T-cell (primary cell): ENCODE data around the gene FBRSL1. TPM values are rescaled to one million over a fixed set of nuclear protein-coding genes. Genes with fewer than 3 reads are reported as not detected.

Source experiments
- ATAC-seq, 4 experiments: fragments of 200-7000 bp in 3 of 4; fragments of 150-1000 bp in 1 of 4; cut with Tn5 transposase; replicated peaks in 1 of 4; 1 replicate in 3 of 4; 2 replicates in 1 of 4; pipeline ENCODE4 v1.10.0; 2021; ENCODE audit warnings: moderate library complexity in 3 of 4, mild to moderate bottlenecking in 2 of 4, moderate number of reproducible peaks in 1 of 4
- CTCF ChIA-PET, 2 donors: fragments of 300-600 bp; sonication (Branson Sonifier 250); formaldehyde crosslinking; loops; one replicate each; lab custom pipeline; 2022; ENCODE audit warnings: antibody characterized with exemption in 2 of 2; lab: Charles Lee
- POLR2A ChIA-PET, 2 donors: fragments of 300-600 bp; sonication (Branson Sonifier 250); formaldehyde crosslinking; loops; one replicate each; lab custom pipeline; 2022; ENCODE audit warnings: antibody characterized with exemption in 2 of 2; lab: Charles Lee
- DNase-seq, 35 experiments: peaks; one replicate each; pipeline versions ENCODE4 v3.0.0 to v3.0.0-alpha.2; 2013 to 2023
- H3K27ac ChIP-seq: one replicate; pipeline ENCODE4 v1.5.1; 2013; ENCODE audit warnings: low read length
- H3K27me3 ChIP-seq, 2 experiments: replicated peaks in 1 of 2; 1 replicate in 1 of 2; 2 replicates in 1 of 2; pipeline versions ENCODE4 v1.6.1 to v1.7.0; 2013; ENCODE audit warnings: low read length in 1 of 2, mixed read lengths in 1 of 2; ENCODE audit not compliant: control insufficient read depth in 2 of 2, insufficient read depth in 2 of 2; ENCODE audit errors: extremely low read depth in 1 of 2
- H3K36me3 ChIP-seq, 2 donors: 1 replicate in 1 of 2; 2 replicates in 1 of 2; pipeline versions ENCODE4 v1.6.1 to v1.7.0; 2013; ENCODE audit warnings: low read length in 1 of 2; ENCODE audit not compliant: control insufficient read depth in 2 of 2, insufficient read depth in 1 of 2; ENCODE audit errors: extremely low read depth in 1 of 2
- H3K4me1 ChIP-seq, 2 experiments: 1 replicate in 1 of 2; 2 replicates in 1 of 2; pipeline versions ENCODE4 v1.6.1 to v1.7.0; 2013; ENCODE audit warnings: low read length in 2 of 2, mixed read lengths in 1 of 2; ENCODE audit not compliant: insufficient read depth in 2 of 2, control insufficient read depth in 1 of 2; ENCODE audit errors: extremely low read depth in 1 of 2
- H3K4me3 ChIP-seq, 2 donors: 1 replicate in 1 of 2; 2 replicates in 1 of 2; pipeline versions ENCODE4 v1.5.1 to v1.7.0; 2013; ENCODE audit warnings: mild to moderate bottlenecking in 2 of 2, low read length in 1 of 2, moderate library complexity in 1 of 2; ENCODE audit not compliant: control insufficient read depth in 1 of 2; ENCODE audit errors: extremely low read depth in 1 of 2
- H3K9me3 ChIP-seq: 2 replicates; pipeline ENCODE4 v1.7.0; 2013
- H3K27ac Mint-ChIP-seq, 2 donors: one replicate each; pipeline ENCODE4 v1.8.0; 2020 to 2021; ENCODE audit warnings: mild to moderate bottlenecking in 2 of 2, mixed read lengths in 2 of 2
- H3K27me3 Mint-ChIP-seq, 2 donors: one replicate each; pipeline ENCODE4 v1.8.0; 2021 to 2022; ENCODE audit warnings: mixed read lengths in 2 of 2
- H3K36me3 Mint-ChIP-seq: one replicate; pipeline ENCODE4 v1.8.0; 2021; ENCODE audit warnings: mixed read lengths
- H3K4me1 Mint-ChIP-seq, 3 donors: one replicate each; pipeline ENCODE4 v1.8.0; 2020 to 2022; ENCODE audit warnings: mixed read lengths in 3 of 3, mild to moderate bottlenecking in 1 of 3
- H3K4me3 Mint-ChIP-seq, 3 donors: one replicate each; pipeline ENCODE4 v1.8.0; 2020 to 2022; ENCODE audit warnings: mild to moderate bottlenecking in 3 of 3, mixed read lengths in 3 of 3, moderate library complexity in 3 of 3
- H3K9me3 Mint-ChIP-seq, 3 donors: one replicate each; pipeline ENCODE4 v1.8.0; 2020 to 2022; ENCODE audit warnings: mixed read lengths in 3 of 3
- WGBS: methylation state at CpG from one replicate; pipeline ENCODE4 v1.1.5; 2013; ENCODE audit warnings: missing lambda C conversion rate; ENCODE audit not compliant: insufficient coverage; 5-methylcytosine and 5-hydroxymethylcytosine counted together
- total RNA-seq, 35 experiments: library from RNA in 6 of 35; stranded (reverse) in 6 of 35; fragments of 120-200 nt in 1 of 35; gene quantifications; one replicate each; pipeline versions ENCODE4 v1.2.1 to v1.2.4 and lab custom pipeline; 2013 to 2026

Gene FBRSL1
- total RNA-seq, 5 donors from 2014 or later (not counting 1 experiment from before 2014, with no cell fraction given), result 82.1 to 114 (median 99.3) TPM

DNA sequence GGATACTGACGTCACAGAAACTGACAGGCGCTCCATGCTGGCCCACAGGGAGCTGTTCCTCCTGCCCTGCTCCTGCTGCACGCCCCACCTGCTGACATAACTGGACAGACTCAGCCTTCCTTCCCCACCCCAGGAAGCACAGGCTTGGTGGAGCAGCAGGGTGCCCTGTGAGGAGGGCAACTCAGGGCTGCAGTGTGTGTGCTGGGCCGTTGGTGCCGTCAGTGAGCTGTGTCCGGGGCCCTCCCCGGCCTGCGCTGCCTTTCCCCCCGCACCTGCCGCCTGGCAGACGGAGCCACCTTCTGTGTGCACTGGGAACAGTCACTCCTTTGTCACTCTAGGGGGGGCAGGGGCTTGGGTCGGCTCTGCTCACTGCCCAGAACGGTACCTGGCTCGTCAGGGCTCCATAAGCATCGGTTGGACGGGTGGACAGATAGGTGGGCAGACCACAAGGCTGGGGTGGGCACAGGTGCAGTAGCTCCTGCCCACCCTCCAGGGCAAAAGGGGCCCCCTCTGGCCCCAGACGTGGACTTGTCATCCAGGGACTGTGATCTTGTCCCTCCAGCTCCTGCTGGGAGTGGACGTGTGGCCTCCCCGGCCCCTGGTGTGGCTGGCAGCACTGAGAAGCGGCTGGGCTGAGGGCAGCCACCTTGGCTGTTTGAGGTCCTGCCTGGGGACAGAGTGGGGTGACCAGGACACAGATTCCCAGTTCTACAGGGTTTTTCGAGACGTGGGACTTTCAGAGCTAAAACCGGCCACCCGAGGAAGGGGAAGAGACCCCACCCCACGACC, 32.8 kb downstream of the FBRSL1 start:
- no peak overlapping the region for H3K4me3 ChIP-seq
- Mint-ChIP-seq H3K4me3 (no peak overlapping the region), H3K36me3 (peaks cover 16% of the 10 kb centered on the region), H3K4me1 (peaks cover 19 to 23% (median 22%) of the 10 kb centered on the region in 3 donors), H3K27ac (peak overlapping the region in 1 of 2 donors; percentile 11), H3K27me3 (no peaks in the 10 kb centered on the region), H3K9me3 (peaks cover 0 to 9% (median 0%) of the 10 kb centered on the region in 3 donors)
- ChIA-PET CTCF (interaction anchor here (0.6 to 1.5 kb wide), 6 partner anchors 80 to 109 kb away, joined by 3 to 4 read pairs (median 3); no protein-coding TSS in a partner anchor), POLR2A (no interaction called here)
- no peak for ATAC-seq
- peaks cover 0 to 22% of the 10 kb centered on the region in 2 experiments for H3K4me1 ChIP-seq
- H3K27me3 ChIP-seq, result no peaks in the 10 kb centered on the region
- H3K36me3 ChIP-seq, result peaks cover 3 to 11% of the 10 kb centered on the region in 2 donors
- no peak overlapping the region for H3K27ac ChIP-seq
- DNase-seq, result no peak
- no peaks in the 10 kb centered on the region for H3K9me3 ChIP-seq
- 85% methylated on average over 25 of the region's 25 CpGs for WGBS

DNA sequence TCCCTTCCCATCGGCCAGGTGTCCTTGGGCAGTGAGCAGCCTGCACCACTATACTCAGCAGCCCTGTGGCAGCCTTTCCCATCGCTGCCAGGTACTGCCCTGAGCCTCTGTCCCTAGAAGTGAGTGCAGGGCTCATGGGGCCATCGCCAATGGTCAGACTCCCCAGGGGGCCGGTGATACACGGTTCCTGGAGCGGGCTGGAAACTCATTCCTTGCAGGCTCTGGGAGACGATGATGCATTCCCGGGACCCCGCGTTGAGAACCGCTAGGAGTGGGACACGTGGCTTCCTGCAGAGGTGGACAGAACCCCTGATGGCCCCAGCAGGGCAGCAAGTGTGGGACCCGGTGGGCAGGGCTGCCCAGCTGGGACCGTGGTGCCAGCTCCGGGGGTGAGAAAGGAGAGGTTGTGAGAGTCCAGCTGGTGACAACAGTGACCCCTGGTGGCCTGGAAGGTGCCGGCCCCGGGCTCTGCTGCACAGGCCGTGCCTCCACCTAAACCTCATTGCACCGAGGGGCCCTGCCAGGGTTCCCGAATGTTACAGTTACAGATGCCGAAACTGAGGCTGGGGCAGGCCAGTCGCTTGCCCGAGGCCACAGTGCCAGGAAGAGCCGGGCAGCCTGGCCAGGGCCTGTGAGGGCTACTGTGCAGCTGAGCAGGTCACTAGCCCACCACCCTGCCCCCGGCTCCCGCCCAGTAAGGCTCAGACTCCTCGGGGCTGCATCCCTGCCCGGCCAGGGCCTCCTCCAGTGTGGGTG, 33.8 kb downstream of the FBRSL1 start:
- peaks cover 0 to 22% of the 10 kb centered on the region in 2 experiments for H3K4me1 ChIP-seq
- Mint-ChIP-seq H3K36me3 (peaks cover 8% of the 10 kb centered on the region), H3K27me3 (no peaks in the 10 kb centered on the region), H3K4me3 (no peak overlapping the region), H3K27ac (no peak overlapping the region), H3K4me1 (peaks cover 14 to 22% (median 16%) of the 10 kb centered on the region in 3 donors), H3K9me3 (peaks cover 0 to under 1% (median 0%) of the 10 kb centered on the region in 3 donors)
- POLR2A ChIA-PET, result no interaction called here
- no peaks in the 10 kb centered on the region for H3K9me3 ChIP-seq
- no peak overlapping the region for H3K27ac ChIP-seq
- DNase-seq (peak; percentile 35 to 83 (median 67)), ATAC-seq (peak; percentile 67 to 78 (median 72))
- no peak overlapping the region for H3K4me3 ChIP-seq
- 57% methylated on average over 28 of the region's 28 CpGs for WGBS
- CTCF ChIA-PET, result interaction anchor here (0.7 to 1.5 kb wide), 3 partner anchors 110 to 370 kb away, joined by 3 to 4 read pairs (median 4); no protein-coding TSS in a partner anchor
- H3K27me3 ChIP-seq, result no peaks in the 10 kb centered on the region
- peaks cover 3 to 14% of the 10 kb centered on the region in 2 donors for H3K36me3 ChIP-seq

DNA sequence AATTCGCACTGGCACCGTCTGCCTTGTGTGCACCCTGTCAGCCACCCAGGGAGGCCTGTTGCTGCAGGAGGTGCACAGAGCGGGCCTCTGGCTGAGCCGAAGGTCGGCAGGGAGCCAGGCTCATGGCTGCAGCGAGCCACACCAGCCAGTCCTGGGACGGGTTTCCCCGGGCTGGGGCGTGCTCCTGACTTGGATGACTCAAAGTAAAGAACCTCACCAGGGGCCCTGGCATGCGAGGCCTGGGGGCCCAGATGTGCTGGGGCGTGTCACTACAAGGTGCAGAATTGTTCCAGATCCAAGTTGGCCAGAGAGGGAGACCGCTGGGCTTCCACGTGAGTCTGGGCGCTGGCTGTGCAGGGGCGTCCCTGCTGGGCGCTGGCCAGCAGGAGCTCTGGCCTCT, 34.5 kb downstream of the FBRSL1 start:
- H3K36me3 Mint-ChIP-seq, result peaks cover 1% of the 10 kb centered on the region
- H3K4me3 Mint-ChIP-seq, result no peak overlapping the region
- no peaks in the 10 kb centered on the region for H3K9me3 ChIP-seq
- H3K27me3 ChIP-seq, result no peaks in the 10 kb centered on the region
- peaks cover 3 to 16% of the 10 kb centered on the region in 2 donors for H3K36me3 ChIP-seq
- H3K4me1 ChIP-seq, result peaks cover 0 to 24% of the 10 kb centered on the region in 2 experiments
- POLR2A ChIA-PET, result no interaction called here
- no peak overlapping the region for H3K4me3 ChIP-seq
- DNase-seq (no peak), ATAC-seq (no peak)
- H3K27ac ChIP-seq, result no peak overlapping the region
- H3K27me3 Mint-ChIP-seq, result no peaks in the 10 kb centered on the region
- H3K9me3 Mint-ChIP-seq, result no peaks in the 10 kb centered on the region
- WGBS, result 82% methylated on average over 13 of the region's 16 CpGs
- no peak overlapping the region for H3K27ac Mint-ChIP-seq
- peaks cover 9 to 20% (median 15%) of the 10 kb centered on the region in 3 donors for H3K4me1 Mint-ChIP-seq
- CTCF ChIA-PET, result interaction anchor here (0.7 to 1.0 kb wide), 2 partner anchors 325 to 371 kb away, joined by 3 to 4 read pairs; no protein-coding TSS in a partner anchor

DNA sequence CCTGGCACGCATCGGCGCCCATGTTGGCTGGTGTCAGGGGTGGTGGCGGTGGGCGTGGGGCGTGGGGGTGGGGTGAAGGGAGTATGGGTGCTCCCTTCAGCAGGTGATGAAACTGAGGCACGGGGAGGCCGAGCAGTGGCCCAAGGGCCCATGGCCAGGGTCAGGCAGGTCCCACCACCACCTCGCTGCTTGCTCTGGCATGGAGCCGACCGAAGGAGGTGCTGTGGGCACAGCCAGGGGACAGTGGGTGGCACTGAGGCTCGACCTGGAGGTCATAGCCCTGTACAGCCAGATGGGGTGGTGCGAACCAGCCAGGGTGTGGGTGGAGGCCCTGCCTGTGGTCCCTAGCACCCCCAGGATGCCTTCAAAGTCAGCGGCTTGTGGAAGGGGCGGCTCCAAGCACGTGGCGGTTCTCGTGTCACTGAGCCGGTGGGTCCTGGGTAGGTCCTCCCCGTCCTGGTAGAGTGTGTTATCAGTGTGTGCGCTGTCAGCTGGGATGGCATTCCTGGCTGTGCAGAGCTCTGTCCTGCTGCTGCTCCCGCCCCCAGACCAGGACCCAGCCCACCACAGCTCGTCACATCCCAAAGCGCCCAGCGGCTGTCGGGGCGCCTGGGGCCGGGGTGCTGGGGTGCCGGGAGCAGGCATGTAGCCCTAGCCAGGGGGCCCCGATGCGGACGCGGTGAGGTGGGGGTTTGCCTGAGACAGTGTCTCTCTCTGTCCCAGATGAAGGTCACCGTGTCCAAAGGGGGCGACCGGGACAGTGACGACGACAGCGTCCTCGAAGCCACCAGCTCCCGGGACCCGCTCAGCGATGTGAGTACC, 35.3 kb downstream of the FBRSL1 start:
- H3K9me3 ChIP-seq, result no peaks in the 10 kb centered on the region
- Mint-ChIP-seq H3K9me3 (no peaks in the 10 kb centered on the region), H3K4me3 (no peak overlapping the region), H3K27me3 (no peaks in the 10 kb centered on the region), H3K36me3 (no peaks in the 10 kb centered on the region), H3K27ac (no peak overlapping the region), H3K4me1 (peaks cover 15 to 19% (median 16%) of the 10 kb centered on the region in 3 donors)
- peaks cover 3 to 22% of the 10 kb centered on the region in 2 donors for H3K36me3 ChIP-seq
- ATAC-seq (no peak), DNase-seq (no peak)
- WGBS, result 98% methylated on average over 28 of the region's 43 CpGs
- no peaks in the 10 kb centered on the region for H3K27me3 ChIP-seq
- ChIA-PET POLR2A (no interaction called here), CTCF (no interaction called here)
- H3K4me1 ChIP-seq, result peaks cover 0 to 24% of the 10 kb centered on the region in 2 experiments
- no peak overlapping the region for H3K4me3 ChIP-seq
- H3K27ac ChIP-seq, result no peak overlapping the region

DNA sequence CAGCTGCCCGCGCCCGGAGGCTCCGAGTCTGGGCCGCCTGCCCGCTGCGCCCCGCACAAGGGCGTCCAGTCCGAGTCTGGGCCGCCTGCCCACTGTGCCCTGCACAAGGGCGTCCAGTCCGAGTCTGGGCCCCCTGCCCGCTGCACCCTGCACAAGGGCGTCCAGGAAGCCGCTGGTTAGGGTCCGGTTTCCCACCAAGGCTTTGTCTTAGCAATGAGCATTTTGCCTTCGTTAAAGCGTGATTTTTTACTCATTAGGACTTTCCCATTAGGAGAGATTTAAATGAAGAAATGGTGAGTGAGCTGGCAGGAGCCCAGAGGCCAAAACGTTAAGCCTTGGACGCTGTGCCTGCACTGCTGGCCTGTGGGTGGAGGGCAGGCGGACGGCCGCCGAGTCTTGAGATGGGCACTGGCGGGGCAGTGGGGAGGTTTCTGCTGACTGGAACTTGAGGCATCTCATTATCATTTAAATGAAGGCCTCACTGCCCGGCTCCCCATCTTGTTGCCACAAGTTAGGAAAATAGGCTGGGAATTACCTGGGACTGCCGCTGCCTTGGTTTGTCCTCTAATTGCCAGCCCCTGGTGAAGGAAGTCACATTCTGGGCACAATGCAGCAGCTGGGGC, 36.0 kb downstream of the FBRSL1 start:
- ChIA-PET POLR2A (no interaction called here), CTCF (interaction anchor here in 1 of 2 donors (1.0 kb wide), 1 partner anchor 365 kb away, joined by 3 read pairs; no protein-coding TSS in a partner anchor)
- WGBS, result 95% methylated on average over 24 of the region's 28 CpGs
- Histone ChIP-seq H3K36me3 (peaks cover 3 to 22% of the 10 kb centered on the region in 2 donors), H3K9me3 (no peaks in the 10 kb centered on the region), H3K4me3 (no peak overlapping the region), H3K4me1 (peaks cover 0 to 21% of the 10 kb centered on the region in 2 experiments), H3K27ac (no peak overlapping the region), H3K27me3 (no peaks in the 10 kb centered on the region)
- Mint-ChIP-seq H3K9me3 (no peaks in the 10 kb centered on the region), H3K27me3 (no peaks in the 10 kb centered on the region), H3K4me1 (peaks cover 15% of the 10 kb centered on the region in 3 donors), H3K4me3 (no peak overlapping the region), H3K27ac (no peak overlapping the region), H3K36me3 (no peaks in the 10 kb centered on the region)
- no peak for ATAC-seq
- no peak for DNase-seq
